Breast epithelium (tissue), 3 donors: ENCODE data around the gene MYMK.

ENCODE experiments used
- CTCF ChIP-seq, 3 donors: fragments of 450-650 bp; IDR thresholded peaks; one replicate each; pipeline ENCODE4 v1.5.1; 2016 to 2017; ENCODE audit warnings: antibody characterized with exemption in 3 of 3, mild to moderate bottlenecking in 3 of 3, moderate library complexity in 3 of 3
- POLR2A ChIP-seq: fragments of 450-650 bp; IDR thresholded peaks from one replicate; pipeline ENCODE4 v1.6.1; 2016; ENCODE audit warnings: antibody characterized with exemption, mild to moderate bottlenecking, moderate library complexity
- POLR2AphosphoS5 ChIP-seq, 3 donors: sonication (generic); formaldehyde crosslinking; IDR thresholded peaks; one replicate each; pipeline ENCODE4 v1.6.1; 2017; ENCODE audit warnings: antibody characterized with exemption in 3 of 3

- TF ChIP-seq POLR2AphosphoS5 (IDR thresholded peaks at IDR 0.05) (no peak), CTCF (IDR thresholded peaks at IDR 0.05) (no peak), POLR2A (no peak)
Measured at GRCh38 chr9:133511607-133512006, 13.2 kb downstream of the MYMK start.
